ENCODE measurements around the gene FUT9.

Gene FUT9

DNA sequence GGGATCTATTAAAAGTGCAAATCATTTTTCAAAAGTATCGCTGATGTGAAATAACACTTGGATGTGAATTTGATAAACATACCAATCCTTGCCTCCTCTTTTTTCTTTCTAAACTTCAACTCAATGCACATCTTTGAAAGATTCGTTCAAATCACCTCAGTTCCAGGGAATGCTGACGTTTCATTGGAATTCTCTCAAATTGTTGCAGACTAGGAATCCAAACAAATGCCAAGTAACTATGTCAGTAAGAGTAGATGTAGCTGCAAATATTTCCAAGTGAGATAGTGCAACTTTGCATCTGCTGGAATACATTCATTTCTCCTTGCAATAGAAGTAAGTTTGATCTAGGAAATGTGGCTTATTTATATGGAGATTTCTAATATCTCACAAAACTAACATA, 220.7 kb downstream of the FUT9 start:
- H3K9me3 ChIP-seq (ENCODE audit: insufficient read depth, low read depth, low read length), result no peaks in the 10 kb centered on the region
- no peaks in the 10 kb centered on the region for H3K79me2 ChIP-seq (ENCODE audit: insufficient read depth, low read length)
- TF ChIP-seq EZH2phosphoT487 (IDR thresholded peaks at IDR 0.05; ENCODE audit: borderline replicate concordance), result no peak
- TF ChIP-seq, protein P1, sequence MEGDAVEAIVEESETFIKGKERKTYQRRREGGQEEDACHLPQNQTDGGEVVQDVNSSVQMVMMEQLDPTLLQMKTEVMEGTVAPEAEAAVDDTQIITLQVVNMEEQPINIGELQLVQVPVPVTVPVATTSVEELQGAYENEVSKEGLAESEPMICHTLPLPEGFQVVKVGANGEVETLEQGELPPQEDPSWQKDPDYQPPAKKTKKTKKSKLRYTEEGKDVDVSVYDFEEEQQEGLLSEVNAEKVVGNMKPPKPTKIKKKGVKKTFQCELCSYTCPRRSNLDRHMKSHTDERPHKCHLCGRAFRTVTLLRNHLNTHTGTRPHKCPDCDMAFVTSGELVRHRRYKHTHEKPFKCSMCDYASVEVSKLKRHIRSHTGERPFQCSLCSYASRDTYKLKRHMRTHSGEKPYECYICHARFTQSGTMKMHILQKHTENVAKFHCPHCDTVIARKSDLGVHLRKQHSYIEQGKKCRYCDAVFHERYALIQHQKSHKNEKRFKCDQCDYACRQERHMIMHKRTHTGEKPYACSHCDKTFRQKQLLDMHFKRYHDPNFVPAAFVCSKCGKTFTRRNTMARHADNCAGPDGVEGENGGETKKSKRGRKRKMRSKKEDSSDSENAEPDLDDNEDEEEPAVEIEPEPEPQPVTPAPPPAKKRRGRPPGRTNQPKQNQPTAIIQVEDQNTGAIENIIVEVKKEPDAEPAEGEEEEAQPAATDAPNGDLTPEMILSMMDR (conservative IDR thresholded peaks at IDR 0.05; ENCODE audit: low read length), result no peak
- H3K9ac ChIP-seq (ENCODE audit: low read depth, low read length, poor library complexity, severe bottlenecking), result no peak overlapping the region
- no peak overlapping the region for H3K4me2 ChIP-seq (ENCODE audit: low read depth, low read length, poor library complexity, severe bottlenecking)
- no peaks in the 10 kb centered on the region for H3F3A ChIP-seq (ENCODE audit: low read depth)
- H3K4me3 ChIP-seq (ENCODE audit: low read length, poor library complexity, severe bottlenecking), result no peak overlapping the region
- H2AFZ ChIP-seq (ENCODE audit: low read length), result no peak overlapping the region
- H3K27me3 ChIP-seq (ENCODE audit: insufficient read depth, low read length, poor library complexity, severe bottlenecking), result no peaks in the 10 kb centered on the region
- H4K20me1 ChIP-seq (ENCODE audit: insufficient read depth, low read length, poor library complexity, severe bottlenecking), result no peaks in the 10 kb centered on the region
- no peaks in the 10 kb centered on the region for H3K4me1 ChIP-seq (ENCODE audit: insufficient read depth, low read length, poor library complexity, severe bottlenecking)
- no peaks in the 10 kb centered on the region for H3K36me3 ChIP-seq (ENCODE audit: insufficient read depth, low read length)
- no peaks in the 10 kb centered on the region for H3K9me2 ChIP-seq (replicated peaks; ENCODE audit: low read depth, low read length)

- H3K27me3 ChIP-seq (ENCODE audit: insufficient read depth, low read length, poor library complexity, severe bottlenecking), result no peaks in the 10 kb centered on the region
- no peaks in the 10 kb centered on the region for H4K20me1 ChIP-seq (ENCODE audit: insufficient read depth, low read length, poor library complexity, severe bottlenecking)
- no peaks in the 10 kb centered on the region for H3K9me3 ChIP-seq (ENCODE audit: insufficient read depth, low read depth, low read length)
- no peak for TF ChIP-seq EZH2phosphoT487 (IDR thresholded peaks at IDR 0.05; ENCODE audit: borderline replicate concordance)
- TF ChIP-seq, protein P1 (conservative IDR thresholded peaks at IDR 0.05; ENCODE audit: low read length), result no peak
- no peak overlapping the region for H2AFZ ChIP-seq (ENCODE audit: low read length)
- H3K4me1 ChIP-seq (ENCODE audit: insufficient read depth, low read length, poor library complexity, severe bottlenecking), result no peaks in the 10 kb centered on the region
- no peaks in the 10 kb centered on the region for H3K79me2 ChIP-seq (ENCODE audit: insufficient read depth, low read length)
- H3K4me2 ChIP-seq (ENCODE audit: low read depth, low read length, poor library complexity, severe bottlenecking), result no peak overlapping the region
- H3K9ac ChIP-seq (ENCODE audit: low read depth, low read length, poor library complexity, severe bottlenecking), result no peak overlapping the region
- no peaks in the 10 kb centered on the region for H3F3A ChIP-seq (ENCODE audit: low read depth)
- H3K4me3 ChIP-seq (ENCODE audit: low read length, poor library complexity, severe bottlenecking), result no peak overlapping the region
- no peaks in the 10 kb centered on the region for H3K9me2 ChIP-seq (replicated peaks; ENCODE audit: low read depth, low read length)
- H3K36me3 ChIP-seq (ENCODE audit: insufficient read depth, low read length), result no peaks in the 10 kb centered on the region
These were observed 222.0 kb downstream of the FUT9 start for GRCh38 chr6:96237638-96238347.

- Histone ChIP-seq H3K9me2 (replicated peaks; ENCODE audit: low read depth, low read length) (no peaks in the 10 kb centered on the region), H4K20me1 (ENCODE audit: insufficient read depth, low read length, poor library complexity, severe bottlenecking) (no peaks in the 10 kb centered on the region), H2AFZ (ENCODE audit: low read length) (no peak overlapping the region), H3K4me2 (ENCODE audit: low read depth, low read length, poor library complexity, severe bottlenecking) (no peak overlapping the region), H3K36me3 (ENCODE audit: insufficient read depth, low read length) (no peaks in the 10 kb centered on the region), H3F3A (ENCODE audit: low read depth) (no peaks in the 10 kb centered on the region), H3K4me1 (ENCODE audit: insufficient read depth, low read length, poor library complexity, severe bottlenecking) (no peaks in the 10 kb centered on the region), H3K9me3 (ENCODE audit: insufficient read depth, low read depth, low read length) (no peaks in the 10 kb centered on the region), H3K27me3 (ENCODE audit: insufficient read depth, low read length, poor library complexity, severe bottlenecking) (no peaks in the 10 kb centered on the region), H3K9ac (ENCODE audit: low read depth, low read length, poor library complexity, severe bottlenecking) (no peak overlapping the region), H3K79me2 (ENCODE audit: insufficient read depth, low read length) (no peaks in the 10 kb centered on the region), H3K4me3 (ENCODE audit: low read length, poor library complexity, severe bottlenecking) (no peak overlapping the region)
- TF ChIP-seq EZH2phosphoT487 (IDR thresholded peaks at IDR 0.05; ENCODE audit: borderline replicate concordance), result no peak
- TF ChIP-seq, protein P1 (conservative IDR thresholded peaks at IDR 0.05; ENCODE audit: low read length), result no peak
These were observed 230.8 kb downstream of the FUT9 start for GRCh38 chr6:96246563-96246962.
